H9 (cell line): ENCODE results near the gene ALDH1B1. TPM values are rescaled to one million over a fixed set of nuclear protein-coding genes. Genes with fewer than 3 reads are reported as not detected.

Source experiments
- DNase-seq: peaks from one replicate; pipeline ENCODE4 v3.0.0-alpha.2; 2017
- H2AFZ ChIP-seq: one replicate; pipeline ENCODE4 v1.6.1; 2013; ENCODE audit warnings: mild to moderate bottlenecking, low read length, control low read depth, moderate library complexity
- H2AK5ac ChIP-seq: 2 replicates; pipeline ENCODE4 v1.6.1; 2013; ENCODE audit warnings: low read length, control low read depth, mixed read lengths; ENCODE audit not compliant: insufficient read length
- H2BK120ac ChIP-seq: one replicate; pipeline ENCODE4 v1.6.1; 2013; ENCODE audit warnings: low read depth, mild to moderate bottlenecking, low read length, control low read depth, inconsistent platforms; ENCODE audit not compliant: poor library complexity, severe bottlenecking
- H2BK12ac ChIP-seq: 2 replicates; pipeline ENCODE4 v1.6.1; 2013; ENCODE audit warnings: low read length, control low read depth, mixed read lengths, low read depth; ENCODE audit not compliant: insufficient read length
- H2BK15ac ChIP-seq: 2 replicates; pipeline ENCODE4 v1.6.1; 2013; ENCODE audit warnings: low read depth, low read length, control low read depth
- H2BK20ac ChIP-seq: one replicate; pipeline ENCODE4 v1.6.1; 2013; ENCODE audit warnings: low read depth, mild to moderate bottlenecking, low read length, control low read depth, inconsistent platforms; ENCODE audit not compliant: poor library complexity, severe bottlenecking
- H2BK5ac ChIP-seq: 2 replicates; pipeline ENCODE4 v1.6.1; 2013; ENCODE audit warnings: low read length, control low read depth, mixed read lengths; ENCODE audit not compliant: insufficient read length
- H3K14ac ChIP-seq: 2 replicates; pipeline ENCODE4 v1.6.1; 2013; ENCODE audit warnings: low read length, control low read depth; ENCODE audit not compliant: insufficient read depth
- H3K18ac ChIP-seq: 2 replicates; pipeline ENCODE4 v1.6.1; 2013; ENCODE audit warnings: low read depth, mild to moderate bottlenecking, mixed read lengths, low read length, control low read depth; ENCODE audit not compliant: insufficient read length
- H3K23ac ChIP-seq: 2 replicates; pipeline ENCODE4 v1.6.1; 2013; ENCODE audit warnings: low read length, control low read depth, mixed read lengths, low read depth; ENCODE audit not compliant: insufficient read length
- H3K23me2 ChIP-seq: 2 replicates; pipeline ENCODE4 v1.6.1; 2013; ENCODE audit warnings: low read depth, mild to moderate bottlenecking, mixed read lengths, low read length, control low read depth; ENCODE audit not compliant: insufficient read length, poor library complexity, severe bottlenecking
- H3K27ac ChIP-seq: 2 replicates; pipeline ENCODE4 v1.5.1; 2013; ENCODE audit warnings: low read length, control low read depth, mixed read lengths, low read depth; ENCODE audit not compliant: insufficient read length
- H3K27me3 ChIP-seq: 2 replicates; pipeline ENCODE4 v1.6.1; 2013; ENCODE audit warnings: low read length, control low read depth, inconsistent platforms; ENCODE audit not compliant: insufficient read depth
- H3K4ac ChIP-seq: 2 replicates; pipeline ENCODE4 v1.6.1; 2013; ENCODE audit warnings: low read depth, mild to moderate bottlenecking, control low read depth, inconsistent platforms, low read length, moderate library complexity
- H3K4me1 ChIP-seq: 2 replicates; pipeline ENCODE4 v1.6.1; 2013; ENCODE audit warnings: low read length, control low read depth, inconsistent platforms; ENCODE audit not compliant: insufficient read depth
- H3K4me2 ChIP-seq: 2 replicates; pipeline ENCODE4 v1.6.1; 2013; ENCODE audit warnings: low read length, control low read depth, mixed read lengths; ENCODE audit not compliant: insufficient read length, insufficient read depth
- H3K56ac ChIP-seq: 2 replicates; pipeline ENCODE4 v1.6.1; 2013; ENCODE audit warnings: low read depth, mild to moderate bottlenecking, mixed read lengths, low read length, control low read depth; ENCODE audit not compliant: insufficient read length
- H3K79me1 ChIP-seq: 2 replicates; pipeline ENCODE4 v1.6.1; 2013; ENCODE audit warnings: low read depth, mild to moderate bottlenecking, moderate library complexity, low read length, control low read depth, inconsistent platforms; ENCODE audit not compliant: insufficient read depth, poor library complexity, severe bottlenecking
- H3K79me2 ChIP-seq: 2 replicates; pipeline ENCODE4 v1.6.1; 2013; ENCODE audit warnings: low read length, control low read depth, inconsistent platforms; ENCODE audit not compliant: insufficient read depth
- H3K9ac ChIP-seq: 2 replicates; pipeline ENCODE4 v1.6.1; 2013; ENCODE audit warnings: low read length, control low read depth, mixed read lengths; ENCODE audit not compliant: insufficient read length; ENCODE audit errors: extremely low read depth
- H3K9me3 ChIP-seq: one replicate; pipeline ENCODE4 v1.6.1; 2013; ENCODE audit warnings: low read depth, low read length, inconsistent platforms; ENCODE audit not compliant: control insufficient read depth
- H3T11ph ChIP-seq: one replicate; pipeline ENCODE4 v1.6.1; 2013; ENCODE audit warnings: mild to moderate bottlenecking, low read length, control low read depth, inconsistent platforms
- H4K20me1 ChIP-seq: one replicate; pipeline ENCODE4 v1.6.1; 2013; ENCODE audit not compliant: control insufficient read depth, insufficient read length, insufficient read depth
- H4K5ac ChIP-seq: 2 replicates; pipeline ENCODE4 v1.6.1; 2013; ENCODE audit warnings: low read depth, mild to moderate bottlenecking, mixed read lengths, low read length, control low read depth; ENCODE audit not compliant: insufficient read length
- H4K8ac ChIP-seq: replicated peaks from 2 replicates; pipeline ENCODE4 v1.6.1; 2013; ENCODE audit warnings: low read length, control low read depth, mixed read lengths, low read depth; ENCODE audit not compliant: insufficient read length
- H4K91ac ChIP-seq: 2 replicates; pipeline ENCODE4 v1.6.1; 2013; ENCODE audit warnings: low read depth, mild to moderate bottlenecking, moderate library complexity, mixed read lengths, low read length, control low read depth; ENCODE audit not compliant: insufficient read length
- H3K27ac Mint-ChIP-seq, 3 experiments: 2 replicates in 2 of 3; 3 replicates in 1 of 3; pipeline ENCODE4 v1.8.0; 2020 to 2021; ENCODE audit warnings: mixed read lengths in 3 of 3, mild to moderate bottlenecking in 1 of 3, moderate library complexity in 1 of 3
- H3K27me3 Mint-ChIP-seq: 2 replicates; pipeline ENCODE4 v1.8.0; 2021; ENCODE audit warnings: low read depth, mild to moderate bottlenecking, moderate library complexity, mixed read lengths
- H3K36me3 Mint-ChIP-seq, 3 experiments: 2 replicates in 2 of 3; 3 replicates in 1 of 3; pipeline ENCODE4 v1.8.0; 2020 to 2021; ENCODE audit warnings: low read depth in 3 of 3, mixed read lengths in 3 of 3; ENCODE audit not compliant: insufficient read depth in 1 of 3
- H3K4me1 Mint-ChIP-seq, 2 experiments: 2 replicates each; pipeline ENCODE4 v1.8.0; 2020; ENCODE audit warnings: mixed read lengths in 2 of 2
- H3K4me3 Mint-ChIP-seq, 2 experiments: 2 replicates in 1 of 2; 3 replicates in 1 of 2; pipeline ENCODE4 v1.8.0; 2020 to 2021; ENCODE audit warnings: mild to moderate bottlenecking in 2 of 2, mixed read lengths in 2 of 2, moderate library complexity in 1 of 2
- H3K9me3 Mint-ChIP-seq, 2 experiments: 2 replicates in 1 of 2; 3 replicates in 1 of 2; pipeline ENCODE4 v1.8.0; 2020; ENCODE audit warnings: mild to moderate bottlenecking in 2 of 2, mixed read lengths in 2 of 2, moderate library complexity in 1 of 2
- CTCF ChIP-seq: fragments of 200-600 bp; sonication (generic); conservative IDR thresholded peaks from 3 replicates; pipeline ENCODE4 v1.8.0; 2021; ENCODE audit warnings: antibody characterized with exemption, mild to moderate bottlenecking
- WGBS: extraction: QIAGEN DNeasy Blood & Tissue Kit; methylation state at CpG from one replicate; pipeline ENCODE4 v1.1.7; 2013; ENCODE audit warnings: missing lambda C conversion rate, low lambda C conversion rate, mixed read lengths; ENCODE audit not compliant: insufficient read length; ENCODE audit errors: extremely low coverage; 5-methylcytosine and 5-hydroxymethylcytosine counted together
- total RNA-seq: library from RNA; stranded (reverse); gene quantifications from 2 replicates; pipeline ENCODE4 v1.2.1, GENCODE V29; 2021

ALDH1B1 gene
- total RNA-seq, 1 experiment from 2014 or later = 49.6 TPM

- H2BK12ac ChIP-seq = no peak overlapping the region
- no peak for TF ChIP-seq CTCF
- no peak overlapping the region for H4K5ac ChIP-seq
- H3K4me2 ChIP-seq = no peak overlapping the region
- H3K27ac Mint-ChIP-seq = no peak overlapping the region
- H3K23ac ChIP-seq = no peak overlapping the region
- H2AFZ ChIP-seq = no peak overlapping the region
- H3K79me2 ChIP-seq = no peaks in the 10 kb centered on the region
- H3K9me3 Mint-ChIP-seq = no peaks in the 10 kb centered on the region; a peak in 1 of 5 replicates
- no peaks in the 10 kb centered on the region for H3K9me3 ChIP-seq
- H2AK5ac ChIP-seq = no peak overlapping the region
- H3K27me3 Mint-ChIP-seq = peaks cover 4% of the 10 kb centered on the region
- no peak for DNase-seq
- H3K56ac ChIP-seq = no peak overlapping the region
- H2BK5ac ChIP-seq = no peak overlapping the region
- H3K14ac ChIP-seq = no peak overlapping the region
- peaks cover 5 to 6% of the 10 kb centered on the region in 2 experiments; a peak in 3 of 4 replicates for H3K4me1 Mint-ChIP-seq
- no peaks in the 10 kb centered on the region for H4K20me1 ChIP-seq
- H2BK15ac ChIP-seq = no peak overlapping the region
- no peaks in the 10 kb centered on the region for H3K27me3 ChIP-seq
- H3K4ac ChIP-seq = no peak overlapping the region
- WGBS = no CpG with 5 or more reads among the region's 1 CpG
- no peak overlapping the region for H3K9ac ChIP-seq
- H3K4me1 ChIP-seq = no peaks in the 10 kb centered on the region
- no peaks in the 10 kb centered on the region for H3K36me3 Mint-ChIP-seq
- H2BK120ac ChIP-seq = no peak overlapping the region
- H3K27ac ChIP-seq = no peak overlapping the region
- H4K91ac ChIP-seq = no peak overlapping the region
- H3K23me2 ChIP-seq = no peaks in the 10 kb centered on the region
- no peak overlapping the region for H2BK20ac ChIP-seq
- H3K4me3 Mint-ChIP-seq = no peak overlapping the region
- no peak overlapping the region for H3K18ac ChIP-seq
- no peak overlapping the region for H3T11ph ChIP-seq
- H3K79me1 ChIP-seq = no peaks in the 10 kb centered on the region
- H4K8ac ChIP-seq = no peak overlapping the region
Observed at GRCh38 chr9:38439916-38440301, 47.4 kb downstream of the ALDH1B1 start.
